HT-29 (cell line): ENCODE data around the gene CXCL5. TPM values are rescaled to one million over a fixed set of nuclear protein-coding genes. Genes with fewer than 3 reads are reported as not detected.
"Not testable (repeated sequence)": the region's sequence is repeated elsewhere in the genome, so short reads cannot be mapped to it uniquely, and the experiment has no call there.

Experiments used
- DNase-seq: peaks from one replicate; pipeline ENCODE4 v3.0.0-alpha.2; 2015; ENCODE audit warnings: low spot score
- total RNA-seq: library from RNA; depleted of rRNA; stranded (reverse); fragments of >200 nt; shearing (Covaris generic); gene quantifications from 2 replicates; pipeline ENCODE4 v1.2.3, GENCODE V29; 2014

Gene CXCL5
- total RNA-seq, 1 experiment from 2014 or later = not detected

- no peak for DNase-seq
These were observed 16.8 kb upstream of the CXCL5 start for GRCh38 chr4:74015126-74015780.

GRCh38 chr4:74014332-74014731 lies 15.9 kb upstream of the CXCL5 start:
- DNase-seq = no peak

- DNase-seq = no peak
These were observed 14.8 kb upstream of the CXCL5 start for GRCh38 chr4:74013264-74013663.

DNA sequence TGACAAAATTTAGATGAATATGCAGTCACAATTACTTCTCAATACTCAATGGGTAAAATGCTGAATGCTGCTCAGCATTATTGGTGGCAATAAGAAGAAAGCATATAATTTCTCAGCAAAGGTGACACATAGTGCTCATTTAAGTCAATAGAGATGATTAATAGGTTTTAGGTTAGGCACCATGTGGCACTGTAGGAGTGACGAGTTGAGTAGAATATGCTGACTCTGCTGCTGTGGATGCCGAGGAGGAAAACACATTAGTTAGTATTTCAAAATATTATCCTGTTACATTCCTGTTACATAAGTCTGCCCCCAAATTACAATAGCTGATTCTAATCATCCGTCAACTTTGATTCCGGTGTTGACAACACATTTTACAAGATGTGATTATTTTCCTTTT lies 13.7 kb upstream of the CXCL5 start:
- DNase-seq = no peak

GRCh38 chr4:74009307-74009706 lies 10.8 kb upstream of the CXCL5 start:
- DNase-seq = no peak

DNA sequence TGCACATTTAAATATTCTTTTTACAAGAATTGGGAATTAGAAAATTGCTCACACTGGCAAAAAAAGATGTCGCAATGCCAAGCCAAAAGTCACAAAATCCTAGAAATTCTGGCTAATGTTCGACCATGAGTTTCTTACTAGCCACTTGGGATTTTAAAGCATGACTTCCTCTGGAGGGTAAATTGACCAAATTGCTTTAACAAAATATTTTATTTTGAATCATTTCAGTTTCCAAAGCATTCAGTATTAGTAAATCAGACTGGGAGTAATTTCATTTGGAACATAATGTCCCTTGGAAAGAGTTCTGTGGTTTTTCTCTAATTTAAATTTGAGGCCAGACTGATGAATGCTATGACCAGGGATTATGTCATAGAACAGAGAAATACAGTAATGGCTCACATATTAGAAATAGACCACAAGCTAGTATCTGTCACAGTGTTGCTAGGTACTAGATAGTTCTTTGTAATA lies 7.6 kb upstream of the CXCL5 start:
- DNase-seq = peak; percentile 24

GRCh38 chr4:74005528-74005927 lies 7.1 kb upstream of the CXCL5 start:
- peak; percentile 75 for DNase-seq

GRCh38 chr4:74004668-74005067 lies 6.2 kb upstream of the CXCL5 start:
- DNase-seq = no peak

GRCh38 chr4:74000301-74000700 lies 1.8 kb upstream of the CXCL5 start:
- DNase-seq = no peak

DNA sequence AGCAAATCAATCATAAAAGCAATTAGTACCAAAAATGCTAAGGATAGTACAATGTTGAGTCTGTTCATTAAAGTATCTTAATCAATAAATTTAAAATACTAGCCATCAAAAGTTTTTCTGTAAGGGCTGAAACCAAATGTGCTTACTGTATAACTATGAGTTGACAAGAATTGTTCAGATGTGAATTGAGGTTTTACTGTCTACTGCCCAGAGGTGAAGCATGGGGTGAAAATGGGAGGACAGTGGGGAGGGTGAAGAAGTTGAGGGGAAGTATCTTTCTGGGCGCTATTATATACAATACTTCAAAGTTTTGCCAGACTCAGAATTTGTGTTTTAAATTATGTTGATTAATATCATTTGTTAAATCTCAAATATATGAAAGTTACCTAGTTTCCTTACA lies 6.4 kb downstream of the CXCL5 start:
- no peak for DNase-seq

DNA sequence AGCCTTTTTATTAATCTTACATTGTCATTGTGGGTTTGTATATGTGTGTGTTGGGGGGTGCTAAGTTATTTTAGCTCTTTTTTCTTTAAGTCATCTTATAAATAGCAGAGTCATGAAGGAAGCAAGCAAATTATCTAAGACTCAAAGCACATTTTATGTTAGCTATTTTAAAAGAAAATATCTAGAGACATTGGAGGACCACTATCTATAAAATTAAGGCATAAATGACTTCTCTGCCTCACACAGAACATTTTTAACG lies 6.8 kb downstream of the CXCL5 start:
- no peak for DNase-seq

GRCh38 chr4:73990988-73991741 lies 7.3 kb downstream of the CXCL5 start:
- DNase-seq = no peak

DNA sequence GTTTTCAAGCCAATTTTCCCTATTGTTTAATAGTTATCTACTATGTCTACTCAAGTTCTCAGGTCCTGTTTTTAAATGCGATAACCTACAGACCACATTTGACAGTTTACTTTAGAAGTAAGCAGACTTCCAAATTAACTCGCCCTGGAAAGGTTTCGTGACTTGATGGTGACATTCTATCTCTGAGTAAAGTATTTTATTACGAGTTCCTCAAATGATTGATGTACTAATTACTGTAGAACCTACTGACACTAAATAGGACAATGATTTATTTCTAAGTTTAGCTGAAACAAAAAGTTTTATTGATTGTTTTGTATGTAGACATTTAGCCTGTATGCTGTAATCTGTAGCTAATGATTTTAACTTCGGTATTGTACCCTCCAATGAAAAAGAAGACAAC lies 8.5 kb downstream of the CXCL5 start:
- no peak for DNase-seq

DNA sequence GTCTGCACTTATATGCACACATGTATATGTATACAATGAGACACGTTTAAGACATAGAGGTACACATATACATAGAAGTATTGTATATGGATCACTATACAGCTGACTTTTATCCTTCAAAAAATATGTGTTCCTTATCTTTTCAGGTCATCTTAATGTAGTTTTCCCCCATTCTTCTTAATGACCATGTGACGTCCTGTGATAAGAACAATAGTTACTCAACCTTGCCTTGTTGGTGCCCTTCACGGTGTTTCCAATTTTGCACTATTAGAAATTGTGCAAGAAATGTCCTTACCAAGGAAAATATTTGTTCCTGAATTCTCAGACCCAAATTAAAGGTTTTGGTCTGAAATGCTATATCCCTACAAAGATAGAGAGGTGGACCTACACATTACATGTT lies 9.4 kb downstream of the CXCL5 start:
- no peak for DNase-seq

GRCh38 chr4:73988061-73988460 lies 10.4 kb downstream of the CXCL5 start, which contains the start of gene PPBP:
TSS of gene PPBP (minus strand) at chr4:73988190. CDS start at chr4:73988103, 87 bp downstream.
- no peak for DNase-seq

DNA sequence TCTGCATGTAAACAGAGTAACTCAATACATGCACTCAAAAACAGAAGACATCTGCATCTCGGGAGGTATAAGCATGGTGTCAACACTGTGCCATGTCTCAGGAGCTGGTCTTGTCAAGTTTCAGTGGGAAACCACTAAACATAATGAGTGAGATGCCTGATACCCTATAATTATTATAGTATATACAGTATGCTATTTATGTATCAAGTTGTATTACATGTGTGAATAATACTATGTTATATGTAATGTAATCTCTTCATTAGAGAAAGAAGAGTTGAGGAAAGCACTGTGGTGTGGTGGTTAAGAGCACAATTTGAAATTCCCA lies 13.0 kb downstream of the CXCL5 start:
- DNase-seq = no peak

DNA sequence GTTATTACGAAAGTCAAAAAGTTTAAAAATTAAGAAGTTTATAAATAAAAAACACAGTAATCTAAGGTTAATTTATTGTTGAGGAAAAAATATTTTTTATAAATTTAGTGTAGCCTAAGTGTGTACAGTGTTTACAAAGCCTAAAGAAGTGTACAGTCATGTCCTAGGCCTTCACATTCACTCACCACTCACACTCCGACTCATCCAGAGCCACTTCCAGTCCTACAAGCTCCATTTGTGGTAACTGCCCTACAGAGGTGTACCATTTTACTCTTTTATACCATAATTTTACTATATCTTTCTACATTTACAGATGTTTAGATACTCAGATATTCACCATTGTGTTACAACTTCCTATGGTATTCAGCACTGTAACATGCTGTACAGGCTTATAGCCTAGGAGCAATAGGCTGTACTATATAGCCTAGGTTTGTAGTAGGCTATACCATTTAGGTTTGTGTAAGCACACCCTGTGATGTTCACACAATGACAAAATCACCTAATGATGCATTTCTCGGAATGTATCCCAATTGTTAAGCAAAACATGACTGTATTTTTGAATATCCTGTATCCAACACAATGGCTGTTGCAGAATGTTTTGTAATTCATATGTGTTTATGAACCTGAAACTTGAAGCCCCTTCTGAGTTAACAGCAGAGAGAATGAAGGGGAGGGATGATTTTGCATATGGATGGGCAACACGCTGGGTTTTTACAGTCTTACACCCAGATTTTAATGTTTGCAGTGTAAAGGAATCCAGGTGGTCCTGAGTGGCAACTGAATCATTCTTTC lies 13.5 kb downstream of the CXCL5 start:
- no peak for DNase-seq

DNA sequence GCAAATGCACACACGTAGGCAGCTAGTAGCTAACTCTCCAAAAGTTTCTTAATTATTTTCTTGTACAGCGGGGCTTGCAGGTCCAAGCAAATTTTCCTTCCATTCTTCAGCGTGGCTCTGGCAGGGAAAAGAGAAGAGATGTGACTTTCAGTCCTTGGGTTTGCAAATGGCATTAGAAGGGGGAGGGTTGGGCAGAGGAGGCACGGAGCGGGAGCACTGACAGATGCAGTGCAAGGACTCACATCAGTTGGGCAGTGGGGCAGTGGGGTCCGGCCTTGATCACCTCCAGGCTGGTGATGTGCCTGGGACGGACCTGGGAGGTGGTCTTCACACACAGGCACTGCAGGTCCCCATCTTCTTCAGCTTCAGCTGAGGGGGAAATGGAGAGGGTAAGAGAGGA lies 17.3 kb downstream of the CXCL5 start:
- DNase-seq = not testable (repeated sequence)

GRCh38 chr4:73979407-73979957 lies 19.0 kb downstream of the CXCL5 start:
- DNase-seq = no peak

DNA sequence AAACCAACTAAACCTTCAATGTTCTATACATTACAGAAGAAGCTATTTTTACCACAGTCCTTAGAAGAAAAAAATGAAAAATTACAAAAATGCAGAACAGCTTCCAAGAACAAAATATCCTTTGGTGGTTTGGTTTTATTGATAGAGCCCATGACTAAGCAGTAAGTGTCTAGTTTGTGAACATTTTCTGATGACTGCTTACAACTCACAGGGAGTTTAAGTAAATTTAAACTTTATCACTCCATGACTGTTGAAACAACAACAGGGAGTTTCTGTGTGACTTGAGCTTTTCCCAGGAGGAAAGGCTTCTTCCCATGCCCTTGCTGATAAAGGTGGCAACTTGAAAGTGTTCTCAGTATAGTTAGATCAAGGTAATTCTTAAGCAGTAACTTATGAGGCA lies 19.6 kb downstream of the CXCL5 start:
- no peak for DNase-seq

DNA sequence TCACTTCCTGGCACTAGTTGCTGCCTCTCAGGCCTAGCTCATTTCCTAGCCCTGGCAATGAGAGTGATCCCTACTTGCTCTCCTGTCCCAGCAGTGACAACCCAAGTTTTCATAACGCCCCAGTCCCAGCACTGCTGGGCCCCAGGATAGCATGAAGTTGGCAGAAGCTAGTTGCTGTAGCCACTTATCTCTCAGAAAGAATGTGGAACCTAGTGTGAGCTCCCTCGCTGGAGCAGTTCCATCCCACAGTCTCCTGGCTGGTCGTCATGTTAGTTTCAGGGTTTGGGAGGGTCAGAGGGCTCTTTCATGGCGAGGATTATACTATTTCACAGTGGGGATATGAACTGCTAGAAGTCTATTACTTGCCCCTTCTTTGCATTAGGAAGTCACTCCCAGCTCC lies 21.8 kb downstream of the CXCL5 start:
- no peak for DNase-seq

GRCh38 chr4:73976217-73976616 lies 22.3 kb downstream of the CXCL5 start:
- no peak for DNase-seq

DNA sequence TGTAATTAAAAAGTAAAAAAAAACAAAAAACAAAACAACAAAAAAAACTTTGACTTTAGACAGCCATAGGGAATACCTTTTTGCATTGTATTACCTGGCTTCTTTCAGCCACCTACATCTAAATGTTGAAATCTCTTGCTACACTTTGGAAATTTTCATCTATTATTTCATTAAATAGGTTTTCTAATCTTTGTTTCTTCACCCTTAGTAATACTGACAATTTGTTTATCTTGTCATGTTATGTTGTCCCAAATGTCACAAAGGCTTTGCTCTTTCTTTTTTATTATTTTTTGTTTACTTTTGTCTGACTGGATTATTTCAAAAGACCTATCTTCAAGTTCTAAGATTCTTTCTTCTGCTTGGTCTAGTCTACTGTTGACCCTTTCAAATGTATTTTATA lies 24.1 kb downstream of the CXCL5 start:
- no peak for DNase-seq
